NB4 (cell line): ENCODE measurements around the gene TAS1R2.

Experiments used
- DNase-seq: peaks from one replicate; pipeline ENCODE4 v3.0.0; 2010; ENCODE audit warnings: low read depth
- H3K4me3 ChIP-seq: one replicate; pipeline ENCODE4 v1.5.1; 2011; ENCODE audit warnings: mild to moderate bottlenecking, low read depth, low read length, moderate library complexity
- MYC ChIP-seq: IDR thresholded peaks from 2 replicates; pipeline ENCODE4 v1.6.1; 2011; ENCODE audit warnings: low read depth, low read length
- POLR2A ChIP-seq: IDR thresholded peaks from 2 replicates; pipeline ENCODE4 v1.6.1; 2011; ENCODE audit warnings: mild to moderate bottlenecking; ENCODE audit not compliant: insufficient read length; ENCODE audit errors: extremely low read depth
- TF ChIP-seq, protein P1 (sequence below): IDR thresholded peaks from 2 replicates; pipeline ENCODE4 v1.6.1; 2011; ENCODE audit warnings: low read depth, low read length
- TF ChIP-seq, protein P2 (sequence below): IDR thresholded peaks from one replicate; pipeline ENCODE4 v1.5.1; 2012; ENCODE audit warnings: low read depth, low read length

Gene TAS1R2

DNA sequence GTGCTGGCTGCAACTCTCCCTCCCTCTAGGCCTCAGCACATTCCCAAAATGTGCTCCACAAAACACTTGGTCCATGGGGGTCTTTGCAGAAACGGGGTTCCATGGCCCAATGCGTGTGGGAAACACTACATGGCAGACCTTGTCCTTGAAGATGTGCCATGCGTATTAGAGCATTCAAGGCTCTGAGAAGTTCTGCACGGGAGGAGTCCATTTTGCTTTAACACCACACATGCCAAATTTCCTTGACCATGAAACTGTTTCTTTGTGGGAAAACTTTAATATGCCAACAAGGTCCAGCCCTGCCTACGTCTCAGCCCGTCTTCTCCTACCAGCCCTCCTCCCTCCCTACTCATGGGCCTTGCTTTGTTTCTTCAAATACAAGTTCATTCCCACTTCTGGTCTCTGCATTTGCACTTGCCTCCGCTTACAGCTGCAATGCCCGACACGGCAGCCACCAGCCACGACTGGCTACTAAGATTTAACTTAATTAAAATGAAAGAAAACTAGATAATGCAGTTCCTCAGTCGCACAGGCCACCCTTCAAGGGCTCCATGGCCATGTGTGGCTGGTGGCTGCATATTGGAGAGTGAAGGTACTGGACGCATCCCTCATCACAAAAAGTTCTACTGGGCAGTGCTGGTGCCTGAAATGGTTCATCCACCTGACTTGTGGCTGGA is 19.2 kb upstream of the TAS1R2 start:
- TF ChIP-seq, protein P1, sequence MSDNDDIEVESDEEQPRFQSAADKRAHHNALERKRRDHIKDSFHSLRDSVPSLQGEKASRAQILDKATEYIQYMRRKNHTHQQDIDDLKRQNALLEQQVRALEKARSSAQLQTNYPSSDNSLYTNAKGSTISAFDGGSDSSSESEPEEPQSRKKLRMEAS = no peak
- TF ChIP-seq POLR2A = no peak
- TF ChIP-seq MYC = no peak
- TF ChIP-seq, protein P2, sequence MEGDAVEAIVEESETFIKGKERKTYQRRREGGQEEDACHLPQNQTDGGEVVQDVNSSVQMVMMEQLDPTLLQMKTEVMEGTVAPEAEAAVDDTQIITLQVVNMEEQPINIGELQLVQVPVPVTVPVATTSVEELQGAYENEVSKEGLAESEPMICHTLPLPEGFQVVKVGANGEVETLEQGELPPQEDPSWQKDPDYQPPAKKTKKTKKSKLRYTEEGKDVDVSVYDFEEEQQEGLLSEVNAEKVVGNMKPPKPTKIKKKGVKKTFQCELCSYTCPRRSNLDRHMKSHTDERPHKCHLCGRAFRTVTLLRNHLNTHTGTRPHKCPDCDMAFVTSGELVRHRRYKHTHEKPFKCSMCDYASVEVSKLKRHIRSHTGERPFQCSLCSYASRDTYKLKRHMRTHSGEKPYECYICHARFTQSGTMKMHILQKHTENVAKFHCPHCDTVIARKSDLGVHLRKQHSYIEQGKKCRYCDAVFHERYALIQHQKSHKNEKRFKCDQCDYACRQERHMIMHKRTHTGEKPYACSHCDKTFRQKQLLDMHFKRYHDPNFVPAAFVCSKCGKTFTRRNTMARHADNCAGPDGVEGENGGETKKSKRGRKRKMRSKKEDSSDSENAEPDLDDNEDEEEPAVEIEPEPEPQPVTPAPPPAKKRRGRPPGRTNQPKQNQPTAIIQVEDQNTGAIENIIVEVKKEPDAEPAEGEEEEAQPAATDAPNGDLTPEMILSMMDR = no peak
- no peak for DNase-seq

DNA sequence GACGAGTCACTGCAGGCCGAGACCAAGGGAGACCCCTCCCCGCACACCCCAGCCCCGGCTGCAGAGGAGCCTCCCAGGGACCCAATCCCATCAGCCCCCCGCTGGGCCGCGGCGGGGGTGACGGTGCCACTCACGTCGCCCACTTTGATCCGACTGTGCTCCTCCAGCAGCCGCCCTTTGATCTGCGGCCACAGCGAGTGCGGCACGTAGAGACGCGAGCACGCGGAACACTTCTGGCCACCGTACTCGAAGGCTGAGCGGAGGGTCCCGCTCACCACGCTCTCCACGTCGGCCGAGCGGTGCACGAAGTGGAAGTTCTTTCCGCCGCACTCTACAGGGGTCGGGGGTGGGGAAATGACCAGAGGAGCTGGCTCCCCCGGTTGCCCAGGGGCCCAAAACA is 17.8 kb upstream of the TAS1R2 start:
- H3K4me3 ChIP-seq = no peak overlapping the region
- TF ChIP-seq, protein P1 = no peak
- TF ChIP-seq MYC (no peak), POLR2A (no peak)
- TF ChIP-seq, protein P2 = no peak
- DNase-seq = no peak

More for the DNA sequence above, 19.2 kb upstream of the TAS1R2 start:
- H3K4me3 ChIP-seq = no peak overlapping the region

DNA sequence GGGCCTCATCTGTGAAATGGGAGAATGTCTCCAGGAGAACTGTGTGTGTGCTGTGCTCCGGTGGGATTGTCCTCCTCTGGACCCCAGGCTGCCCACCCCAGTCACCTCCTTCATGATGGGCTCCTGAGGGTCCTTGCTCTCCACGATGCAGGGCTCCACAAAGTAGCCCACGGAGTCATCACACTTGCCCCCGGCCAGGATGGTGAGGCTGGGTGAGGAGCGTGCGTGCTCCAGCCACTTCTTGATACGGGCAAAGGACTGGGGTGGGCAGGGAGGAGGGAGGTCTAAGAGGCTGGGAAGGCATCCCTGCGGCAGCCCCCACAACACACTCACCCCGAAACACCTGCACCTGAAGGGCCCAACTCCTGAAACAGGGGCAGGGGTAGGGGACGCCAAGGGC is 16.8 kb upstream of the TAS1R2 start:
- DNase-seq = no peak
- H3K4me3 ChIP-seq = no peak overlapping the region
- TF ChIP-seq, protein P2 = no peak
- TF ChIP-seq, protein P1 = no peak
- TF ChIP-seq POLR2A (no peak), MYC (no peak)

DNA sequence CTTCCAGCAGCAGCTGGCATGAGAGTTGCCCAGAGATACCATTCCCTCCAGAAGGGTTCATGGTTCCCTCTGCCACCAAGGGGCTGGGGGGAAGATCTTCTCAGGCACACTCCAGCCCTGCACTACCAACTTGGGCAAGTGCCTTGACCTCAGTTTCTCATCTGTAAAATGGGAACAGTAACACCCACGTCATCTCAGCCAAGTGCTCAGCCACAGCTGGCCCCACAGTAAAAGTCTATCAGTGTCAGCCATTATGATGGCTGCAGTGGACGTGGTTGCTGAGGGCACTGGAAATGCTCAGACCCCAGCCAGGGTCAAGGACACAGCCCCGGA is 16.3 kb upstream of the TAS1R2 start:
- no peak for DNase-seq
- H3K4me3 ChIP-seq = no peak overlapping the region
- TF ChIP-seq POLR2A (no peak), MYC (no peak)
- TF ChIP-seq, protein P2 = no peak
- TF ChIP-seq, protein P1 = no peak

DNA sequence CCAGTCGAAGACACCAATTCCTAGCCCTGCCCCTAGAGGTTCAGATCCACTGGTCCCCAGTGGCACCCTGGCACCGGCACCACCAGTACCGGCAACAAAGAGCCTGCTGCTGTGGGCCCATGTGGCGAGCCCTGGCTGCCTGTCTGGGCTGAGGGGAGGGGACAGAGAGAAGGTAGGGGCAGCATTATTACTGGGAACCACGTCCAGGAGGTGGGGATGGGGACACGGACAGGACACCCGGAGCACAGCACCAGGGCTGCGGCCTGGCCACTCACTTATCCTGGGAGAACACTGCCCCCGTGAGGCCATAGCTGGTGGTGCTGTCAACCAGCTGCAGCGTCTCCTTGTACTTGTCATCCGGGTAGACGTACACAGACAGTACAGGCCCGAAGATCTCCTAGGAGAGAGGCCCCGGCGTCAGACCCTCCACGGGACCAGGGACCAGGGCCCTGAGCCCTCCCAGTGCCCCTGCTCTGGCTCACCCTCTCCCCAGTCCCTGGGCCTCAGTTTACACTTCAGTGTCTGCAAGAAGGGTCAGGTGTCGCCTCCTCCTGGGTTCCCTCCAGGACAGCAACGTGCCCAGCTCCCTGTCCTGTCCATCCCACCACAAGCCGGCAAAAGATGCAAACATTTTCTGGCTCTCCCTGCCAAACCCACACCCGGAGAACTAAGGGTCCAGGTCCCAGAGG is 15.8 kb upstream of the TAS1R2 start:
- TF ChIP-seq, protein P2 = peak; percentile 78
- TF ChIP-seq POLR2A (no peak), MYC (no peak)
- TF ChIP-seq, protein P1 = no peak
- no peak overlapping the region for H3K4me3 ChIP-seq
- peak; percentile 80 for DNase-seq
